Bronchial epithelial cell (primary cell): Measurements from ENCODE around the gene STARD10. TPM values are rescaled to one million over a fixed set of nuclear protein-coding genes. Genes with fewer than 3 reads are reported as not detected.

ENCODE experiments used
- DNase-seq: peaks from one replicate; pipeline ENCODE4 v3.0.0-alpha.2; 2010; ENCODE audit warnings: low read depth
- FAIRE-seq: peaks from 2 replicates; lab custom pipeline; 2011; peaks lifted over from hg19 to GRCh38; lab: Jason Lieb, UNC
- H3K27me3 ChIP-seq: 2 replicates; pipeline ENCODE4 v1.5.1; 2011; ENCODE audit warnings: low read length; ENCODE audit not compliant: control insufficient read depth, insufficient read depth
- H3K36me3 ChIP-seq: 2 replicates; pipeline ENCODE4 v1.5.1; 2011; ENCODE audit warnings: low read length; ENCODE audit not compliant: control insufficient read depth, insufficient read depth
- H3K4me3 ChIP-seq: 2 replicates; pipeline ENCODE4 v1.5.1; 2011; ENCODE audit warnings: mild to moderate bottlenecking, low read depth, low read length, control low read depth
- total RNA-seq: library from RNA; depleted of rRNA; stranded (reverse); fragments of >200 nt; gene quantifications from 2 replicates; pipeline ENCODE4 v1.2.1, GENCODE V29; 2014
- TF ChIP-seq, protein P1 (sequence below): IDR thresholded peaks from 2 replicates; pipeline ENCODE4 v1.5.1; 2011; ENCODE audit warnings: mild to moderate bottlenecking, moderate library complexity, low read length, control low read depth, inconsistent platforms; ENCODE audit not compliant: insufficient read depth, severe bottlenecking

STARD10 gene
- total RNA-seq, 1 donor from 2014 or later: 118 TPM

DNA sequence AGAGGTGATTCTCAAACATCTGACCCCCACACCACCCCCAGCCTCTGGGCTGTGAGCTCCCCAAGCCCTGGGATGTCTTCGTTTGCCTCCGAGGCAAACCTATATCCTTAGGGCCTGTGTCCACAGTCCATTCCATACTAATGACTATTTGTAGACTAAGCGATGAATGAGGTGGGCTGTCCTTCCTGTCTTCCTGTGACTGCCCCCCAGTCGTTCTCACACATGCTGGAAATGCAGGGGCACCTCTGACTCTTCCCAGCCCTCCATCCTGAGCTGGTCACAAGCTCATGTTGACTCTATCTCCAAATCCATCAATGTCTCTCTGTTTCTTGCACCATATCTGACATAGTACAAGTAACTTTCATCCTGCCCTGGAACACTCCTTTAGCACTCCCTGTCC, 25.1 kb upstream of the STARD10 start:
- FAIRE-seq (no peak), DNase-seq (no peak)
- Histone ChIP-seq H3K27me3 (no peaks in the 10 kb centered on the region), H3K36me3 (peaks cover 4% of the 10 kb centered on the region), H3K4me3 (no peak overlapping the region)
- TF ChIP-seq, protein P1, sequence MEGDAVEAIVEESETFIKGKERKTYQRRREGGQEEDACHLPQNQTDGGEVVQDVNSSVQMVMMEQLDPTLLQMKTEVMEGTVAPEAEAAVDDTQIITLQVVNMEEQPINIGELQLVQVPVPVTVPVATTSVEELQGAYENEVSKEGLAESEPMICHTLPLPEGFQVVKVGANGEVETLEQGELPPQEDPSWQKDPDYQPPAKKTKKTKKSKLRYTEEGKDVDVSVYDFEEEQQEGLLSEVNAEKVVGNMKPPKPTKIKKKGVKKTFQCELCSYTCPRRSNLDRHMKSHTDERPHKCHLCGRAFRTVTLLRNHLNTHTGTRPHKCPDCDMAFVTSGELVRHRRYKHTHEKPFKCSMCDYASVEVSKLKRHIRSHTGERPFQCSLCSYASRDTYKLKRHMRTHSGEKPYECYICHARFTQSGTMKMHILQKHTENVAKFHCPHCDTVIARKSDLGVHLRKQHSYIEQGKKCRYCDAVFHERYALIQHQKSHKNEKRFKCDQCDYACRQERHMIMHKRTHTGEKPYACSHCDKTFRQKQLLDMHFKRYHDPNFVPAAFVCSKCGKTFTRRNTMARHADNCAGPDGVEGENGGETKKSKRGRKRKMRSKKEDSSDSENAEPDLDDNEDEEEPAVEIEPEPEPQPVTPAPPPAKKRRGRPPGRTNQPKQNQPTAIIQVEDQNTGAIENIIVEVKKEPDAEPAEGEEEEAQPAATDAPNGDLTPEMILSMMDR: no peak

GRCh38 chr11:72817966-72818365, 24.1 kb upstream of the STARD10 start:
- FAIRE-seq: no peak
- Histone ChIP-seq H3K4me3 (no peak overlapping the region), H3K36me3 (peaks cover 4% of the 10 kb centered on the region), H3K27me3 (no peaks in the 10 kb centered on the region)
- TF ChIP-seq, protein P1: no peak
- no peak for DNase-seq

DNA sequence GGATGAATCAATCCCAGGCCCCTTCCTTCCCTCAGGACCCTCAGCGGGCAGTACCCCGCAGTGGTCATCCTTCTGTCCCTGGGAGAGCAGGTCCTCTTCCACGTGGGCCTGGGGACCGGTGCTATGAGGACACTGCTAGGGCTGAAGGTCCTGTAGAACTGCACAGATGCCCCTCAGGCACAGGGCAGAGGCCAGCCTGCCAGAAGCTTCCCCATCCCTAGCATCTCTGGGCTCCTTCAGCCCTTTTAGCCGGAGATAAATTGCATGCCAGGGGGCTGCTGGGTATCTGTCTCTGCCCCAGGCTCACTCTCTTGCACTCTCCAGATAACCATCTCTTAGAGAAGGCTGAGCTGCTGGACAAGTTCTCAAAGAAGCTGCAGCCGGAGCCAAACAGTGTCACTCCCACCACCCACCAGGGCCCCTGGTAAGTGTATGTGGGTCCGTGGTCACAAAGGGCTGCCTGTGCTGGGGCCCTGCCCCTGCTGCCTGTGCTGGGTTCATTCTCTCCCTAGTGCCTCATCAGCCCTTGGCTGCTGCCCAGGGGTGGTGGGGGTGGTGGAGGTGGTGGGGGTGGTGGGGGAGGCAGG, 22.6 kb upstream of the STARD10 start:
- FAIRE-seq (no peak), DNase-seq (no peak)
- TF ChIP-seq, protein P1: no peak
- Histone ChIP-seq H3K36me3 (peaks cover 5% of the 10 kb centered on the region), H3K4me3 (no peak overlapping the region), H3K27me3 (no peaks in the 10 kb centered on the region)

GRCh38 chr11:72815110-72815618, 21.3 kb upstream of the STARD10 start:
- peaks cover 3% of the 10 kb centered on the region for H3K36me3 ChIP-seq
- H3K27me3 ChIP-seq: no peaks in the 10 kb centered on the region
- DNase-seq (no peak), FAIRE-seq (no peak)
- TF ChIP-seq, protein P1: no peak
- H3K4me3 ChIP-seq: peak overlapping the region; percentile 81

GRCh38 chr11:72814286-72815109, 20.7 kb upstream of the STARD10 start, which contains the start of gene ATG16L2:
ATG16L2 (plus strand) TSS chr11:72814411; CDS start chr11:72814446, 35 bp downstream.
- FAIRE-seq: no peak
- DNase-seq: peak; percentile 59
- Histone ChIP-seq H3K4me3 (peak within 1 kb of the TSS; percentile 81), H3K27me3 (no peaks in the 10 kb centered on the region), H3K36me3 (peaks cover 3% of the 10 kb centered on the region)
- TF ChIP-seq, protein P1: peak; percentile 28
